HepG2 (cell line): Measurements from ENCODE around the gene AKTIP. TPM values are rescaled to one million over a fixed set of nuclear protein-coding genes. Genes with fewer than 3 reads are reported as not detected.

Source experiments
- BRD4 ChIP-seq: sonication (generic); formaldehyde crosslinking; IDR thresholded peaks from 2 replicates; pipeline ENCODE4 v1.4.0; 2020; ENCODE audit warnings: missing genetic modification reagents
- DNMT1 ChIP-seq: sonication (generic); formaldehyde crosslinking; IDR thresholded peaks from 2 replicates; pipeline ENCODE4 v1.5.1; 2020; ENCODE audit warnings: mild to moderate bottlenecking, missing genetic modification reagents
- GZF1 ChIP-seq: sonication (generic); formaldehyde crosslinking; IDR thresholded peaks from 2 replicates; pipeline ENCODE4 v1.5.1; 2020; ENCODE audit warnings: mild to moderate bottlenecking, missing genetic modification reagents
- HNF4G ChIP-seq, 2 experiments: sonication (generic) in 1 of 2; formaldehyde crosslinking in 1 of 2; IDR thresholded peaks; 2 replicates each; pipeline versions ENCODE4 v1.4.0 to v1.6.1; 2011 to 2020; ENCODE audit warnings: borderline replicate concordance in 2 of 2, low read depth in 2 of 2, mild to moderate bottlenecking in 2 of 2, low read length in 1 of 2, missing genetic modification reagents in 1 of 2, moderate library complexity in 1 of 2
- SP5 ChIP-seq: IDR thresholded peaks from 2 replicates; pipeline ENCODE4 v1.6.1; 2016; ENCODE audit warnings: low read depth, borderline replicate concordance
- YY1 ChIP-seq: IDR thresholded peaks from 2 replicates; pipeline ENCODE4 v1.6.1; 2011; ENCODE audit warnings: low read length, low read depth, moderate library complexity, mild to moderate bottlenecking; ENCODE audit not compliant: insufficient read depth, insufficient replicate concordance
- ZMYM4 ChIP-seq: sonication (generic); formaldehyde crosslinking; IDR thresholded peaks from 2 replicates; pipeline ENCODE4 v1.8.1; 2023; ENCODE audit warnings: mild to moderate bottlenecking, missing genetic modification reagents
- ZNF12 ChIP-seq: sonication (generic); formaldehyde crosslinking; IDR thresholded peaks from 2 replicates; pipeline ENCODE4 v1.5.0; 2020; ENCODE audit warnings: missing genetic modification reagents
- ZNF343 ChIP-seq: sonication (generic); formaldehyde crosslinking; IDR thresholded peaks from 2 replicates; pipeline ENCODE4 v1.4.0; 2020; ENCODE audit warnings: mild to moderate bottlenecking, missing genetic modification reagents
- ZNF556 ChIP-seq: sonication (generic); formaldehyde crosslinking; IDR thresholded peaks from 2 replicates; pipeline ENCODE4 v1.4.0; 2020; ENCODE audit warnings: mild to moderate bottlenecking, missing genetic modification reagents, borderline replicate concordance
- ZSCAN20 ChIP-seq: sonication (generic); formaldehyde crosslinking; IDR thresholded peaks from 2 replicates; pipeline ENCODE4 v1.4.0; 2020; ENCODE audit warnings: missing genetic modification reagents, mild to moderate bottlenecking, borderline replicate concordance
- ZSCAN31 ChIP-seq: sonication (generic); formaldehyde crosslinking; IDR thresholded peaks from 2 replicates; pipeline ENCODE4 v1.5.0; 2020; ENCODE audit warnings: low read depth, mild to moderate bottlenecking, missing genetic modification reagents
- polyA plus RNA-seq, 8 experiments: library from polyadenylated mRNA; depleted of rRNA in 3 of 8; stranded (reverse) in 7 of 8; unstranded in 1 of 8; fragments of >200 nt; fragmentation: Illumina TruSeq in 4 of 8; extraction: Trizol in 4 of 8; gene quantifications; 2 replicates each; pipeline versions ENCODE4 v1.2.1 to v1.2.3, GENCODE V29; 2011 to 2016; ENCODE audit warnings: low read depth in 4 of 8, missing spikeins in 1 of 8, mixed read lengths in 1 of 8; ENCODE audit not compliant: insufficient read depth in 1 of 8
- total RNA-seq, 5 experiments: library from RNA; depleted of rRNA; stranded (reverse); fragments of >200 nt; fragmentation: Illumina TruSeq; extraction: Trizol; gene quantifications; 2 replicates each; pipeline ENCODE4 v1.2.3, GENCODE V29; 2016; ENCODE audit warnings: low read depth in 1 of 5
- TF ChIP-seq, protein P1 (sequence below): sonication (generic); formaldehyde crosslinking; IDR thresholded peaks from 2 replicates; pipeline ENCODE4 v1.4.0; 2020; ENCODE audit warnings: missing genetic modification reagents
- TF ChIP-seq, protein P2 (sequence below): sonication (generic); formaldehyde crosslinking; IDR thresholded peaks from 2 replicates; pipeline ENCODE4 v1.4.0; 2020; ENCODE audit warnings: missing genetic modification reagents
- TF ChIP-seq, protein P3 (sequence below): sonication (generic); formaldehyde crosslinking; IDR thresholded peaks from 2 replicates; pipeline ENCODE4 v1.8.0; 2022; ENCODE audit warnings: mild to moderate bottlenecking, missing genetic modification reagents, moderate library complexity
- TF ChIP-seq, protein P4 (sequence below): sonication (generic); formaldehyde crosslinking; IDR thresholded peaks from 2 replicates; pipeline ENCODE4 v1.5.0; 2020; ENCODE audit warnings: missing genetic modification reagents

Gene AKTIP
- total and polyA plus RNA-seq, 2 of the 13 experiments (the other 11 are each of a cell fraction or from before 2014, with no cell fraction given), result 28.8 to 49.0 TPM

DNA sequence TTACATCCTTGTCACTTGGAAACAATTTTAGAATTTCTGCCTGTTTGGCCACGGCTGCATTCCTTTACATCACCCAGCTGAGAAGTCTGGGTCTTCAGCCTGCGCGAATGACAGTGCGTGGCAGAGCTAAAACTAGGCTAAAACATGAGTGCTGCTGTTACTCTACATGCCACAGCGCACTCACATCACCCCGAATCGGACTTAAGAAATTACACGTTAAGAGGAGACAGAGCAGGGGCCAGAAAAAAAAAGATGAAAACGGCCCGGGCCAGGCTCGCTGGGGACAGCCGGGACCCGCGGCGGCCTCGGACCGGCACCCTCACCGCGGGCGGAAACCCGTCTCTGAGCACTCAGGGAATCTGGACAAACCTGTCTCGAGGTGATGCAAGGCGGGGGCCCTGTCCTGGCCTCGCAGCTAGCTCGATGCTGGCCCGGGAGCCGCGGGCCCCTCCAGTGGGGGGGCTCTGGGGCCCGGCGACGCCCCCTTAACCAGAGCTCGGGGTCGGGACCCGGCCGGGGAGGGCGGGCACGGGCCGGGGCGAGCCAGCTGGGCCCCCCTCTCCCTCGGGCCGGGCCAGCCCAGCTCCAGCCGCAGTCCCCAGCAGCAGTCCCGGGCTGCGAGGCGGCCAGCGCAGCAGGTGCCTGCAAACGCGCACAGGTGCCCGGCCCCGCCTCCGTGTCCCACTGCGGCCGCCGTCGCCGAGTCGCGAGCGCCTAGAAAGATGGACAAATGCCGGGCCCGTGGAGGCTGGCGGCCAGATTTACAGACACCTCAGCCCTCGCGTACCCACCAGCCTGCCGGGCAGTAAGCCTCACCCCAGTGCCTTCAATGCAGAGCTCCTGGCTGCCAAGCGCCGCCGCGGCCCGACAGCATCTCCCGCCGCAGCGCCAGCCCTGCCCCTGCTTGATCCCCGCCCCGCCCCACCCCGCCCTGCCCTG lies at the start of gene AKTIP (continued):
- TF ChIP-seq, protein P1, sequence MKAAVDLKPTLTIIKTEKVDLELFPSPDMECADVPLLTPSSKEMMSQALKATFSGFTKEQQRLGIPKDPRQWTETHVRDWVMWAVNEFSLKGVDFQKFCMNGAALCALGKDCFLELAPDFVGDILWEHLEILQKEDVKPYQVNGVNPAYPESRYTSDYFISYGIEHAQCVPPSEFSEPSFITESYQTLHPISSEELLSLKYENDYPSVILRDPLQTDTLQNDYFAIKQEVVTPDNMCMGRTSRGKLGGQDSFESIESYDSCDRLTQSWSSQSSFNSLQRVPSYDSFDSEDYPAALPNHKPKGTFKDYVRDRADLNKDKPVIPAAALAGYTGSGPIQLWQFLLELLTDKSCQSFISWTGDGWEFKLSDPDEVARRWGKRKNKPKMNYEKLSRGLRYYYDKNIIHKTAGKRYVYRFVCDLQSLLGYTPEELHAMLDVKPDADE (CRISPR knock-in tag), result peak; percentile 37; the same call in 1 of the 2 replicates
- TF ChIP-seq ZMYM4 (no peak), GZF1 (CRISPR knock-in tag) (peak; percentile 64; the same call in 1 of the 2 replicates), ZSCAN31 (CRISPR knock-in tag) (peak; percentile 83; the same call in 1 of the 2 replicates), HNF4G (IDR thresholded peaks at IDR 0.05; ENCODE audit: borderline replicate concordance, low read depth, low read length) (no peak), HNF4G (CRISPR knock-in tag; IDR thresholded peaks at IDR 0.05; ENCODE audit: borderline replicate concordance, low read depth) (0 out of 2 replicates have a peak, but pooled peaks have one; percentile 15), ZSCAN20 (CRISPR knock-in tag) (peak; percentile 82; the same call in 1 of the 2 replicates), YY1 (peak; percentile 21), DNMT1 (peak; percentile 78), ZNF343 (CRISPR knock-in tag) (0 out of 2 replicates have a peak, but pooled peaks have one; percentile 49), BRD4 (CRISPR knock-in tag) (peak; percentile 65; the same call in 1 of the 2 replicates), ZNF556 (0 out of 2 replicates have a peak, but pooled peaks have one; percentile 21), ZNF12 (CRISPR knock-in tag) (0 out of 2 replicates have a peak, but pooled peaks have one; percentile 4), SP5 (CRISPR knock-in tag) (no peak; the same call in 1 of the 2 replicates)
- TF ChIP-seq, protein P2, sequence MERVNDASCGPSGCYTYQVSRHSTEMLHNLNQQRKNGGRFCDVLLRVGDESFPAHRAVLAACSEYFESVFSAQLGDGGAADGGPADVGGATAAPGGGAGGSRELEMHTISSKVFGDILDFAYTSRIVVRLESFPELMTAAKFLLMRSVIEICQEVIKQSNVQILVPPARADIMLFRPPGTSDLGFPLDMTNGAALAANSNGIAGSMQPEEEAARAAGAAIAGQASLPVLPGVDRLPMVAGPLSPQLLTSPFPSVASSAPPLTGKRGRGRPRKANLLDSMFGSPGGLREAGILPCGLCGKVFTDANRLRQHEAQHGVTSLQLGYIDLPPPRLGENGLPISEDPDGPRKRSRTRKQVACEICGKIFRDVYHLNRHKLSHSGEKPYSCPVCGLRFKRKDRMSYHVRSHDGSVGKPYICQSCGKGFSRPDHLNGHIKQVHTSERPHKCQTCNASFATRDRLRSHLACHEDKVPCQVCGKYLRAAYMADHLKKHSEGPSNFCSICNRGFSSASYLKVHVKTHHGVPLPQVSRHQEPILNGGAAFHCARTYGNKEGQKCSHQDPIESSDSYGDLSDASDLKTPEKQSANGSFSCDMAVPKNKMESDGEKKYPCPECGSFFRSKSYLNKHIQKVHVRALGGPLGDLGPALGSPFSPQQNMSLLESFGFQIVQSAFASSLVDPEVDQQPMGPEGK (CRISPR knock-in tag), result peak; percentile 75
- TF ChIP-seq, protein P3, sequence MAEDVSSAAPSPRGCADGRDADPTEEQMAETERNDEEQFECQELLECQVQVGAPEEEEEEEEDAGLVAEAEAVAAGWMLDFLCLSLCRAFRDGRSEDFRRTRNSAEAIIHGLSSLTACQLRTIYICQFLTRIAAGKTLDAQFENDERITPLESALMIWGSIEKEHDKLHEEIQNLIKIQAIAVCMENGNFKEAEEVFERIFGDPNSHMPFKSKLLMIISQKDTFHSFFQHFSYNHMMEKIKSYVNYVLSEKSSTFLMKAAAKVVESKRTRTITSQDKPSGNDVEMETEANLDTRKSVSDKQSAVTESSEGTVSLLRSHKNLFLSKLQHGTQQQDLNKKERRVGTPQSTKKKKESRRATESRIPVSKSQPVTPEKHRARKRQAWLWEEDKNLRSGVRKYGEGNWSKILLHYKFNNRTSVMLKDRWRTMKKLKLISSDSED (CRISPR knock-in tag), result peak; percentile 79; the same call in 1 of the 2 replicates
- TF ChIP-seq, protein P4, sequence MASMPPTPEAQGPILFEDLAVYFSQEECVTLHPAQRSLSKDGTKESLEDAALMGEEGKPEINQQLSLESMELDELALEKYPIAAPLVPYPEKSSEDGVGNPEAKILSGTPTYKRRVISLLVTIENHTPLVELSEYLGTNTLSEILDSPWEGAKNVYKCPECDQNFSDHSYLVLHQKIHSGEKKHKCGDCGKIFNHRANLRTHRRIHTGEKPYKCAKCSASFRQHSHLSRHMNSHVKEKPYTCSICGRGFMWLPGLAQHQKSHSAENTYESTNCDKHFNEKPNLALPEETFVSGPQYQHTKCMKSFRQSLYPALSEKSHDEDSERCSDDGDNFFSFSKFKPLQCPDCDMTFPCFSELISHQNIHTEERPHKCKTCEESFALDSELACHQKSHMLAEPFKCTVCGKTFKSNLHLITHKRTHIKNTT, result no peak
